Measurements from ENCODE around the gene ASXL1. TPM values are rescaled to one million over a fixed set of nuclear protein-coding genes. Genes with fewer than 3 reads are reported as not detected.

ASXL1 gene
- total and polyA plus RNA-seq, 2 experiments from 2014 or later: 10.4 to 29.0 TPM

- DNase-seq (ENCODE audit: low spot score): no peak
- peaks cover 13% of the 10 kb centered on the region; the same call in 1 of the 2 replicates for H3F3A ChIP-seq (replicated peaks; ENCODE audit: low read depth)
- H3K79me2 ChIP-seq (replicated peaks; ENCODE audit: insufficient read depth): no peaks in the 10 kb centered on the region
- no peaks in the 10 kb centered on the region for H3K36me3 ChIP-seq (ENCODE audit: insufficient read depth)
- H3K36me3 Mint-ChIP-seq (ENCODE audit: low read depth): peaks cover 3% of the 10 kb centered on the region; the same call in 1 of the 3 replicates
- H3K27ac ChIP-seq (ENCODE audit: low read depth): no peak overlapping the region
- H4K20me1 ChIP-seq (replicated peaks; ENCODE audit: insufficient read depth): no peaks in the 10 kb centered on the region
- H3K9me3 Mint-ChIP-seq: peaks cover 13% of the 10 kb centered on the region; the same call in 2 of the 3 replicates
- no peak overlapping the region for H3K4me3 Mint-ChIP-seq
- no peak overlapping the region for H3K4me3 ChIP-seq
- H3K4me1 Mint-ChIP-seq: peaks cover 11% of the 10 kb centered on the region; the same call in 2 of the 3 replicates
- H3K27me3 Mint-ChIP-seq (ENCODE audit: insufficient read depth, low read depth, poor library complexity): peaks cover 22% of the 10 kb centered on the region
- H2AFZ ChIP-seq: no peak overlapping the region
- H3K27me3 ChIP-seq (ENCODE audit: insufficient read depth): no peaks in the 10 kb centered on the region
- TF ChIP-seq POLR2AphosphoS5 (IDR thresholded peaks at IDR 0.05; ENCODE audit: low read depth) (no peak), CREB1 (CRISPR knock-in tag; IDR thresholded peaks at IDR 0.05; ENCODE audit: low read depth) (no peak)
- H3K4me1 ChIP-seq (ENCODE audit: insufficient read depth): peaks cover 8% of the 10 kb centered on the region; the same call in 1 of the 2 replicates
- H3K9me2 ChIP-seq (ENCODE audit: insufficient read depth): no peaks in the 10 kb centered on the region
- H3K27ac Mint-ChIP-seq: no peak overlapping the region
- ATAC-seq: no peak
- H3K4me2 ChIP-seq: no peak overlapping the region
Measured at GRCh38 chr20:32487381-32487780, 129.2 kb downstream of the ASXL1 start.

- no peaks in the 10 kb centered on the region for H3K9me2 ChIP-seq (ENCODE audit: insufficient read depth)
- H3K79me2 ChIP-seq (replicated peaks; ENCODE audit: insufficient read depth): no peaks in the 10 kb centered on the region
- no peak overlapping the region for H3K4me3 ChIP-seq
- no peak for DNase-seq (ENCODE audit: low spot score)
- TF ChIP-seq ETS1 (IDR thresholded peaks at IDR 0.05) (no peak), ZNF331 (CRISPR knock-in tag; IDR thresholded peaks at IDR 0.05; ENCODE audit: low read depth) (no peak), STAT1 (IDR thresholded peaks at IDR 0.05; ENCODE audit: unreplicated experiment) (no peak), EZH2phosphoT487 (IDR thresholded peaks at IDR 0.05; ENCODE audit: unreplicated experiment) (no peak), CREB1 (CRISPR knock-in tag; IDR thresholded peaks at IDR 0.05; ENCODE audit: low read depth) (no peak)
- ATAC-seq: no peak
- no peaks in the 10 kb centered on the region for H3K27me3 ChIP-seq (ENCODE audit: insufficient read depth)
- H4K20me1 ChIP-seq (replicated peaks; ENCODE audit: insufficient read depth): no peaks in the 10 kb centered on the region
- H3K4me3 Mint-ChIP-seq: no peak overlapping the region
- no peak overlapping the region for H3K27ac ChIP-seq (ENCODE audit: low read depth)
- H3K4me1 Mint-ChIP-seq: peaks cover 11% of the 10 kb centered on the region; the same call in 2 of the 3 replicates
- H3K4me2 ChIP-seq: no peak overlapping the region
- peaks cover 20% of the 10 kb centered on the region for H3K27me3 Mint-ChIP-seq (ENCODE audit: insufficient read depth, low read depth, poor library complexity)
- H3K36me3 ChIP-seq (ENCODE audit: insufficient read depth): no peaks in the 10 kb centered on the region
- no peak overlapping the region for H2AFZ ChIP-seq
- H3K9me3 Mint-ChIP-seq: peaks cover 13% of the 10 kb centered on the region; the same call in 2 of the 3 replicates
- H3F3A ChIP-seq (replicated peaks; ENCODE audit: low read depth): 0 out of 2 replicates have a peak, but pooled peaks cover 9% of the 10 kb centered on the region
- no peak overlapping the region for H3K27ac Mint-ChIP-seq
- H3K4me1 ChIP-seq (ENCODE audit: insufficient read depth): peaks cover 8% of the 10 kb centered on the region; the same call in 1 of the 2 replicates
- peaks cover 3% of the 10 kb centered on the region; the same call in 1 of the 3 replicates for H3K36me3 Mint-ChIP-seq (ENCODE audit: low read depth)
Measured at GRCh38 chr20:32488066-32488838, 130.1 kb downstream of the ASXL1 start.

Other genes starting within 250 kb of the ASXL1 start
- 47.5 and 52.6 TPM in 2 replicates for gene TM9SF4, start 248.6 kb upstream of the ASXL1 start, total RNA-seq (2014; rRNA removed; shearing (Covaris generic))
- 20.3 and 20.4 TPM in 2 replicates for gene TM9SF4, start 248.6 kb upstream of the ASXL1 start, polyA plus RNA-seq (2016; fragmentation: Nextera tagmentation; extraction: Ambion mirVana)
- 28.2 and 32.0 TPM in 2 replicates for gene PLAGL2, start 150.6 kb upstream of the ASXL1 start, total RNA-seq (2014; rRNA removed; shearing (Covaris generic))
- gene PLAGL2, start 150.6 kb upstream of the ASXL1 start, polyA plus RNA-seq (2016; fragmentation: Nextera tagmentation; extraction: Ambion mirVana): 13.2 and 14.1 TPM in 2 replicates
- gene POFUT1, start 150.5 kb upstream of the ASXL1 start, total RNA-seq (2014; rRNA removed; shearing (Covaris generic)): 34.0 and 34.8 TPM in 2 replicates
- 9.3 and 10.3 TPM in 2 replicates for gene POFUT1, start 150.5 kb upstream of the ASXL1 start, polyA plus RNA-seq (2016; fragmentation: Nextera tagmentation; extraction: Ambion mirVana)
- gene KIF3B, start 80.7 kb upstream of the ASXL1 start, total RNA-seq (2014; rRNA removed; shearing (Covaris generic)): 22.8 and 23.6 TPM in 2 replicates
- 6.1 TPM in 2 replicates for gene KIF3B, start 80.7 kb upstream of the ASXL1 start, polyA plus RNA-seq (2016; fragmentation: Nextera tagmentation; extraction: Ambion mirVana)
- gene NOL4L, start 227.0 kb downstream of the ASXL1 start, total RNA-seq (2014; rRNA removed; shearing (Covaris generic)): 32.8 and 38.8 TPM in 2 replicates
- gene NOL4L, start 227.0 kb downstream of the ASXL1 start, polyA plus RNA-seq (2016; fragmentation: Nextera tagmentation; extraction: Ambion mirVana): 36.7 and 39.2 TPM in 2 replicates

Measured in GM23338 (cell line).